HepG2 (cell line): Measurements from ENCODE around the gene PLEKHB2. TPM values are rescaled to one million over a fixed set of nuclear protein-coding genes. Genes with fewer than 3 reads are reported as not detected.
A peak's percentile ranks its signal among the peaks of the same experiment; 100 is the strongest.

Experiments used
- CBX5 ChIP-seq: sonication (generic); formaldehyde crosslinking; IDR thresholded peaks from 2 replicates; pipeline ENCODE4 v1.4.0; 2020; ENCODE audit warnings: missing genetic modification reagents, borderline replicate concordance
- ELF1 ChIP-seq: sonication (generic); formaldehyde crosslinking; IDR thresholded peaks from 2 replicates; pipeline ENCODE4 v1.4.0; 2020; ENCODE audit warnings: missing genetic modification reagents
- ERF ChIP-seq: IDR thresholded peaks from 2 replicates; pipeline ENCODE4 v1.6.1; 2018; ENCODE audit warnings: missing biosample characterization, missing genetic modification reagents
- HOXA5 ChIP-seq: sonication (generic); formaldehyde crosslinking; IDR thresholded peaks from 2 replicates; pipeline ENCODE4 v1.4.0; 2020; ENCODE audit warnings: missing genetic modification reagents
- JUNB ChIP-seq: sonication (generic); formaldehyde crosslinking; IDR thresholded peaks from 2 replicates; pipeline ENCODE4 v1.8.0; 2022; ENCODE audit warnings: missing genetic modification reagents, mild to moderate bottlenecking, borderline replicate concordance
- KDM6A ChIP-seq: IDR thresholded peaks from 2 replicates; pipeline ENCODE4 v1.6.1; 2016; ENCODE audit warnings: low read depth
- MXD4 ChIP-seq: IDR thresholded peaks from 2 replicates; pipeline ENCODE4 v1.6.1; 2016; ENCODE audit warnings: mild to moderate bottlenecking, missing biosample characterization, missing genetic modification reagents
- NONO ChIP-seq, 2 experiments: fragments of 450-650 bp in 1 of 2; sonication (generic) in 1 of 2; formaldehyde crosslinking in 1 of 2; IDR thresholded peaks in 1 of 2; conservative IDR thresholded peaks in 1 of 2; 2 replicates each; pipeline versions ENCODE4 v1.6.1 to v1.8.0; 2017 to 2022; ENCODE audit warnings: mild to moderate bottlenecking in 1 of 2, missing genetic modification reagents in 1 of 2, moderate library complexity in 1 of 2
- NR2F6 ChIP-seq, 2 experiments: IDR thresholded peaks; 2 replicates each; pipeline ENCODE4 v1.6.1; 2016; ENCODE audit warnings: antibody characterized with exemption in 1 of 2, mild to moderate bottlenecking in 1 of 2
- PRPF4 ChIP-seq: fragments of 200-400 bp; formaldehyde crosslinking; IDR thresholded peaks from 2 replicates; pipeline ENCODE4 v1.6.1; 2016; ENCODE audit warnings: low read length, low read depth; ENCODE audit not compliant: poor library complexity, severe bottlenecking
- SOX5 ChIP-seq: IDR thresholded peaks from 2 replicates; pipeline ENCODE4 v1.6.1; 2016; ENCODE audit warnings: borderline replicate concordance
- SSRP1 ChIP-seq: IDR thresholded peaks from 2 replicates; pipeline ENCODE4 v1.6.1; 2016; ENCODE audit warnings: control low read depth
- TBX3 ChIP-seq: fragments of 450-650 bp; IDR thresholded peaks from 2 replicates; pipeline ENCODE4 v1.6.1; 2017; ENCODE audit warnings: antibody characterized with exemption, mild to moderate bottlenecking, inconsistent platforms, borderline replicate concordance
- TEAD3 ChIP-seq: optimal IDR thresholded peaks from 2 replicates; pipeline ENCODE3; 2016; ENCODE audit warnings: borderline replicate concordance
- ZNF136 ChIP-seq: sonication (generic); formaldehyde crosslinking; IDR thresholded peaks from 2 replicates; pipeline ENCODE4 v1.8.1; 2022; ENCODE audit warnings: low read depth, mild to moderate bottlenecking, moderate library complexity, missing genetic modification reagents
- ZNF296 ChIP-seq: sonication (generic); formaldehyde crosslinking; conservative IDR thresholded peaks from 2 replicates; pipeline ENCODE4 v1.5.0; 2020; ENCODE audit warnings: mild to moderate bottlenecking, missing genetic modification reagents
- ZNF670 ChIP-seq: sonication (generic); formaldehyde crosslinking; IDR thresholded peaks from 2 replicates; pipeline ENCODE4 v1.8.0; 2022; ENCODE audit warnings: mild to moderate bottlenecking, missing genetic modification reagents, borderline replicate concordance
- polyA plus RNA-seq, 8 experiments: library from polyadenylated mRNA; depleted of rRNA in 3 of 8; stranded (reverse) in 7 of 8; unstranded in 1 of 8; fragments of >200 nt; fragmentation: Illumina TruSeq in 4 of 8; extraction: Trizol in 4 of 8; gene quantifications; 2 replicates each; pipeline versions ENCODE4 v1.2.1 to v1.2.3, GENCODE V29; 2011 to 2016; ENCODE audit warnings: low read depth in 4 of 8, missing spikeins in 1 of 8, mixed read lengths in 1 of 8; ENCODE audit not compliant: insufficient read depth in 1 of 8
- total RNA-seq, 5 experiments: library from RNA; depleted of rRNA; stranded (reverse); fragments of >200 nt; fragmentation: Illumina TruSeq; extraction: Trizol; gene quantifications; 2 replicates each; pipeline ENCODE4 v1.2.3, GENCODE V29; 2016; ENCODE audit warnings: low read depth in 1 of 5
- TF ChIP-seq, protein P1 (sequence below): sonication (generic); formaldehyde crosslinking; conservative IDR thresholded peaks from 2 replicates; pipeline ENCODE4 v1.4.0; 2020; ENCODE audit warnings: missing genetic modification reagents
- TF ChIP-seq, protein P2 (sequence below): sonication (generic); formaldehyde crosslinking; conservative IDR thresholded peaks from 2 replicates; pipeline ENCODE4 v1.4.0; 2020; ENCODE audit warnings: mild to moderate bottlenecking, missing genetic modification reagents, moderate library complexity
- TF ChIP-seq, protein P3 (sequence below): IDR thresholded peaks from 2 replicates; pipeline ENCODE4 v1.6.1; 2016
- TF ChIP-seq, protein P4 (sequence below): sonication (generic); formaldehyde crosslinking; conservative IDR thresholded peaks from 2 replicates; pipeline ENCODE4 v1.8.0; 2022; ENCODE audit warnings: mild to moderate bottlenecking, moderate library complexity, missing genetic modification reagents

Gene PLEKHB2
- total and polyA plus RNA-seq, 2 of the 13 experiments (the other 11 are each of a cell fraction or from before 2014, with no cell fraction given): 73.0 to 78.9 TPM

DNA sequence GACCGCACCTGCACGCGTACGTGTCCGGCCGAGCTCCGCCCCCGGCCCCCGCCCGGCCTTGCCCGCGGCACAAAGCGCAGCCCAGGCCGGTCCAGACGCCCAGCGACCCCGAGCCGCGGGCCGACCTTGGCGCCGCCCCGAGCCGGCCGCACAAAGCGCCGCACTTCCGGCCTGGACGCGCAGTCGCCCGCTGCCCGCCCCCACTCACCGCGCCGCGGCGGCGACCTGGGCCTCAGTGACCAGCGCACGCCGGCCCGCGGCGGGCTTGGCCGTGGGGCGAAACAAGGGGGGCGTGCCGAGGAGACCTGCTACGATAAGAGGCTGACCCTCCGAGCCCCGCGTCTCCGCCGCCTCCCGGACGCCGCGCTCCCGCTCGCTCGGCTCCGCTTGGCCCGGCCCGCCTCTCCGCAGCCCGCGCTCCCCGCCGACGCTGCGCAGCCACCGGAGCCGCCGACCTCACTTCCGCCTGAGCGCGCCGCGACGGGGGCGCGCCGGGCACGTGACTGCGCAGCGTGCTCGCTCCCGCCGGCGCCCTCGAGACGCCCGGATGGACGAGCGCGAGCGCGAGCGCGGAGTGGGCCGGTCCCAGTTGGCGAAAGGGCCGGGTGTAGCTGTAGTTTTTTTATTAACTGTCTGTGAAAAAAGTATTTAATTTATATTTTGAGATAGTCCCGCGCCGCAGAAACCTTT, 12.0 kb upstream of the PLEKHB2 start, which contains the start of gene FAM168B (continued):
- TF ChIP-seq, protein P1, sequence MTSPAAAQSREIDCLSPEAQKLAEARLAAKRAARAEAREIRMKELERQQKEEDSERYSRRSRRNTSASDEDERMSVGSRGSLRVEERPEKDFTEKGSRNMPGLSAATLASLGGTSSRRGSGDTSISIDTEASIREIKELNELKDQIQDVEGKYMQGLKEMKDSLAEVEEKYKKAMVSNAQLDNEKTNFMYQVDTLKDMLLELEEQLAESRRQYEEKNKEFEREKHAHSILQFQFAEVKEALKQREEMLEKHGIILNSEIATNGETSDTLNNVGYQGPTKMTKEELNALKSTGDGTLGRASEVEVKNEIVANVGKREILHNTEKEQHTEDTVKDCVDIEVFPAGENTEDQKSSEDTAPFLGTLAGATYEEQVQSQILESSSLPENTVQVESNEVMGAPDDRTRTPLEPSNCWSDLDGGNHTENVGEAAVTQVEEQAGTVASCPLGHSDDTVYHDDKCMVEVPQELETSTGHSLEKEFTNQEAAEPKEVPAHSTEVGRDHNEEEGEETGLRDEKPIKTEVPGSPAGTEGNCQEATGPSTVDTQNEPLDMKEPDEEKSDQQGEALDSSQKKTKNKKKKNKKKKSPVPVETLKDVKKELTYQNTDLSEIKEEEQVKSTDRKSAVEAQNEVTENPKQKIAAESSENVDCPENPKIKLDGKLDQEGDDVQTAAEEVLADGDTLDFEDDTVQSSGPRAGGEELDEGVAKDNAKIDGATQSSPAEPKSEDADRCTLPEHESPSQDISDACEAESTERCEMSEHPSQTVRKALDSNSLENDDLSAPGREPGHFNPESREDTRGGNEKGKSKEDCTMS (CRISPR knock-in tag): no peak
- no peak; the same call in 1 of the 2 replicates for TF ChIP-seq MXD4
- no peak for TF ChIP-seq NONO (IDR thresholded peaks at IDR 0.05)
- TF ChIP-seq NONO (CRISPR knock-in tag; conservative IDR thresholded peaks at IDR 0.05): peak; percentile 84
- no peak for TF ChIP-seq TBX3
- TF ChIP-seq SSRP1 (CRISPR knock-in tag): no peak
- TF ChIP-seq ZNF670 (CRISPR knock-in tag): no peak; the same call in 1 of the 2 replicates
- TF ChIP-seq CBX5: no peak
- no peak for TF ChIP-seq ZNF296 (CRISPR knock-in tag)
- TF ChIP-seq ELF1: no peak
- no peak for TF ChIP-seq JUNB (CRISPR knock-in tag)
- no peak for TF ChIP-seq KDM6A (CRISPR knock-in tag)
- TF ChIP-seq, protein P2, sequence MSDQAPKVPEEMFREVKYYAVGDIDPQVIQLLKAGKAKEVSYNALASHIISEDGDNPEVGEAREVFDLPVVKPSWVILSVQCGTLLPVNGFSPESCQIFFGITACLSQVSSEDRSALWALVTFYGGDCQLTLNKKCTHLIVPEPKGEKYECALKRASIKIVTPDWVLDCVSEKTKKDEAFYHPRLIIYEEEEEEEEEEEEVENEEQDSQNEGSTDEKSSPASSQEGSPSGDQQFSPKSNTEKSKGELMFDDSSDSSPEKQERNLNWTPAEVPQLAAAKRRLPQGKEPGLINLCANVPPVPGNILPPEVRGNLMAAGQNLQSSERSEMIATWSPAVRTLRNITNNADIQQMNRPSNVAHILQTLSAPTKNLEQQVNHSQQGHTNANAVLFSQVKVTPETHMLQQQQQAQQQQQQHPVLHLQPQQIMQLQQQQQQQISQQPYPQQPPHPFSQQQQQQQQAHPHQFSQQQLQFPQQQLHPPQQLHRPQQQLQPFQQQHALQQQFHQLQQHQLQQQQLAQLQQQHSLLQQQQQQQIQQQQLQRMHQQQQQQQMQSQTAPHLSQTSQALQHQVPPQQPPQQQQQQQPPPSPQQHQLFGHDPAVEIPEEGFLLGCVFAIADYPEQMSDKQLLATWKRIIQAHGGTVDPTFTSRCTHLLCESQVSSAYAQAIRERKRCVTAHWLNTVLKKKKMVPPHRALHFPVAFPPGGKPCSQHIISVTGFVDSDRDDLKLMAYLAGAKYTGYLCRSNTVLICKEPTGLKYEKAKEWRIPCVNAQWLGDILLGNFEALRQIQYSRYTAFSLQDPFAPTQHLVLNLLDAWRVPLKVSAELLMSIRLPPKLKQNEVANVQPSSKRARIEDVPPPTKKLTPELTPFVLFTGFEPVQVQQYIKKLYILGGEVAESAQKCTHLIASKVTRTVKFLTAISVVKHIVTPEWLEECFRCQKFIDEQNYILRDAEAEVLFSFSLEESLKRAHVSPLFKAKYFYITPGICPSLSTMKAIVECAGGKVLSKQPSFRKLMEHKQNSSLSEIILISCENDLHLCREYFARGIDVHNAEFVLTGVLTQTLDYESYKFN (CRISPR knock-in tag): no peak; the same call in 1 of the 2 replicates
- TF ChIP-seq, protein P3, sequence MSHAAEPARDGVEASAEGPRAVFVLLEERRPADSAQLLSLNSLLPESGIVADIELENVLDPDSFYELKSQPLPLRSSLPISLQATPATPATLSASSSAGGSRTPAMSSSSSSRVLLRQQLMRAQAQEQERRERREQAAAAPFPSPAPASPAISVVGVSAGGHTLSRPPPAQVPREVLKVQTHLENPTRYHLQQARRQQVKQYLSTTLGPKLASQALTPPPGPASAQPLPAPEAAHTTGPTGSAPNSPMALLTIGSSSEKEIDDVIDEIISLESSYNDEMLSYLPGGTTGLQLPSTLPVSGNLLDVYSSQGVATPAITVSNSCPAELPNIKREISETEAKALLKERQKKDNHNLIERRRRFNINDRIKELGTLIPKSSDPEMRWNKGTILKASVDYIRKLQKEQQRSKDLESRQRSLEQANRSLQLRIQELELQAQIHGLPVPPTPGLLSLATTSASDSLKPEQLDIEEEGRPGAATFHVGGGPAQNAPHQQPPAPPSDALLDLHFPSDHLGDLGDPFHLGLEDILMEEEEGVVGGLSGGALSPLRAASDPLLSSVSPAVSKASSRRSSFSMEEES (CRISPR knock-in tag): peak; percentile 64; the same call in 1 of the 2 replicates
- TF ChIP-seq, protein P4, sequence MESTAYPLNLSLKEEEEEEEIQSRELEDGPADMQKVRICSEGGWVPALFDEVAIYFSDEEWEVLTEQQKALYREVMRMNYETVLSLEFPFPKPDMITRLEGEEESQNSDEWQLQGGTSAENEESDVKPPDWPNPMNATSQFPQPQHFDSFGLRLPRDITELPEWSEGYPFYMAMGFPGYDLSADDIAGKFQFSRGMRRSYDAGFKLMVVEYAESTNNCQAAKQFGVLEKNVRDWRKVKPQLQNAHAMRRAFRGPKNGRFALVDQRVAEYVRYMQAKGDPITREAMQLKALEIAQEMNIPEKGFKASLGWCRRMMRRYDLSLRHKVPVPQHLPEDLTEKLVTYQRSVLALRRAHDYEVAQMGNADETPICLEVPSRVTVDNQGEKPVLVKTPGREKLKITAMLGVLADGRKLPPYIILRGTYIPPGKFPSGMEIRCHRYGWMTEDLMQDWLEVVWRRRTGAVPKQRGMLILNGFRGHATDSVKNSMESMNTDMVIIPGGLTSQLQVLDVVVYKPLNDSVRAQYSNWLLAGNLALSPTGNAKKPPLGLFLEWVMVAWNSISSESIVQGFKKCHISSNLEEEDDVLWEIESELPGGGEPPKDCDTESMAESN: peak; percentile 24
- TF ChIP-seq HOXA5 (CRISPR knock-in tag): no peak
- TF ChIP-seq PRPF4: no peak
- TF ChIP-seq ERF (CRISPR knock-in tag): no peak
- TF ChIP-seq TEAD3 (CRISPR knock-in tag): no peak
- TF ChIP-seq ZNF136 (CRISPR knock-in tag): 0 out of 2 replicates have a peak, but pooled peaks have one; percentile 27
- no peak for TF ChIP-seq NR2F6 (IDR thresholded peaks at IDR 0.05)
- no peak for TF ChIP-seq NR2F6 (CRISPR knock-in tag; IDR thresholded peaks at IDR 0.05)
- TF ChIP-seq SOX5 (CRISPR knock-in tag): no peak
